GM23248 (cell line): ENCODE measurements around the gene FAM13B.
"Not testable (repeated sequence)": the region's sequence is repeated elsewhere in the genome, so short reads cannot be mapped to it uniquely, and the experiment has no call there.

Source experiments
- EZH2 ChIP-seq: fragments of 200-600 bp; sonication (generic); IDR thresholded peaks from 2 replicates; pipeline ENCODE4 v1.6.1; 2018; ENCODE audit warnings: antibody characterized with exemption, mild to moderate bottlenecking; ENCODE audit not compliant: insufficient read depth, poor library complexity, severe bottlenecking
- EZH2phosphoT487 ChIP-seq: fragments of 200-600 bp; sonication (generic); IDR thresholded peaks from 2 replicates; pipeline ENCODE4 v1.6.1; 2018; ENCODE audit warnings: antibody characterized with exemption, moderate library complexity, mild to moderate bottlenecking, low read depth; ENCODE audit not compliant: insufficient read depth

GRCh38 chr5:138026793-138027192 lies 6.1 kb downstream of the FAM13B start:
- TF ChIP-seq EZH2, EZH2phosphoT487: not testable (repeated sequence)
